22Rv1 (cell line): ENCODE measurements around the gene SLC9A9.

ENCODE experiments used
- CTCF ChIP-seq: fragments of 450-650 bp; IDR thresholded peaks from 2 replicates; pipeline ENCODE4 v1.5.1; 2017; ENCODE audit warnings: mild to moderate bottlenecking
- ZFX ChIP-seq: fragments of 450-650 bp; IDR thresholded peaks from 2 replicates; pipeline ENCODE4 v1.6.1; 2017; ENCODE audit warnings: antibody characterized with exemption, borderline replicate concordance

GRCh38 chr3:143578810-143579435 is 269.3 kb downstream of the SLC9A9 start:
- no peak for TF ChIP-seq CTCF
- no peak for TF ChIP-seq ZFX
